CD4-positive, alpha-beta T cell (primary cell): ENCODE results near the gene MAT2A. TPM values are rescaled to one million over a fixed set of nuclear protein-coding genes. Genes with fewer than 3 reads are reported as not detected.

ENCODE experiments used
- ATAC-seq: fragments of 200-7000 bp; cut with Tn5 transposase; one replicate; pipeline ENCODE4 v1.10.0; 2022; ENCODE audit warnings: mild to moderate bottlenecking; ENCODE audit not compliant: poor library complexity
- CTCF ChIA-PET: fragments of 350-600 bp; sonication (Branson Sonifier 250); formaldehyde crosslinking; loops from one replicate; lab custom pipeline; 2021; ENCODE audit warnings: antibody characterized with exemption, inconsistent platforms; lab: Charles Lee
- POLR2A ChIA-PET: fragments of 350-600 bp; sonication (Branson Sonifier 250); formaldehyde crosslinking; loops from one replicate; lab custom pipeline; 2021; ENCODE audit warnings: antibody characterized with exemption, inconsistent platforms; lab: Charles Lee
- DNase-seq, 14 experiments: peaks; one replicate each; pipeline ENCODE4 v3.0.0-alpha.2; 2013 to 2020; ENCODE audit warnings: mixed read lengths in 2 of 14
- H3K27ac ChIP-seq, 2 donors: one replicate each; pipeline versions ENCODE4 v1.5.1 to v1.7.0; 2013; ENCODE audit warnings: low read length in 2 of 2, low read depth in 1 of 2, mild to moderate bottlenecking in 1 of 2
- H3K27me3 ChIP-seq, 2 experiments: 1 replicate in 1 of 2; 2 replicates in 1 of 2; pipeline versions ENCODE4 v1.6.1 to v1.7.0; 2013; ENCODE audit warnings: low read length in 2 of 2, control low read depth in 1 of 2, mild to moderate bottlenecking in 1 of 2, moderate library complexity in 1 of 2; ENCODE audit not compliant: insufficient read depth in 2 of 2, control insufficient read depth in 1 of 2
- H3K36me3 ChIP-seq: one replicate; pipeline ENCODE4 v1.6.1; 2013; ENCODE audit warnings: low read length, control low read depth; ENCODE audit not compliant: insufficient read depth
- H3K4me1 ChIP-seq: one replicate; pipeline ENCODE4 v1.6.1; 2013; ENCODE audit warnings: low read length, control low read depth; ENCODE audit not compliant: insufficient read depth
- H3K4me3 ChIP-seq: one replicate; pipeline ENCODE4 v1.5.1; 2013; ENCODE audit warnings: mild to moderate bottlenecking, low read length, moderate library complexity
- H3K9me3 ChIP-seq, 2 experiments: 1 replicate in 1 of 2; 2 replicates in 1 of 2; pipeline versions ENCODE4 v1.6.1 to v1.7.0; 2013; ENCODE audit warnings: low read length in 2 of 2, mild to moderate bottlenecking in 2 of 2, control low read depth in 1 of 2, moderate library complexity in 1 of 2; ENCODE audit not compliant: control insufficient read depth in 1 of 2, insufficient read depth in 1 of 2
- H3K27ac Mint-ChIP-seq: one replicate; pipeline ENCODE4 v1.8.0; 2020; ENCODE audit warnings: mixed read lengths
- H3K27me3 Mint-ChIP-seq: one replicate; pipeline ENCODE4 v1.8.0; 2021; ENCODE audit warnings: mixed read lengths
- H3K36me3 Mint-ChIP-seq: one replicate; pipeline ENCODE4 v1.8.0; 2021; ENCODE audit warnings: low read depth, mixed read lengths
- H3K4me1 Mint-ChIP-seq: one replicate; pipeline ENCODE4 v1.8.0; 2021; ENCODE audit warnings: low read depth, mixed read lengths
- H3K4me3 Mint-ChIP-seq: one replicate; pipeline ENCODE4 v1.8.0; 2020; ENCODE audit warnings: mild to moderate bottlenecking, mixed read lengths
- H3K9me3 Mint-ChIP-seq: one replicate; pipeline ENCODE4 v1.8.0; 2020; ENCODE audit warnings: mixed read lengths
- intact Hi-C, 2 experiments: fragments of 100-400 bp; cut with DNase I in 1 of 2; cut with micrococcal nuclease in 1 of 2; formaldehyde crosslinking; loops; one replicate each; pipeline versions ENCODE4 v1.15.1 to v1.9.0; 2023 to 2025; cut with DNase I, micrococcal nuclease
- total RNA-seq, 174 experiments: library from RNA in 2 of 174; stranded (reverse) in 2 of 174; gene quantifications; one replicate each; pipeline ENCODE4 v1.2.3 and lab custom pipeline; 2021 to 2026
- TF ChIP-seq, protein P1 (sequence below): fragments of 200-600 bp; IDR thresholded peaks from one replicate; pipeline ENCODE4 v1.8.0; 2022; ENCODE audit warnings: antibody characterized with exemption, mild to moderate bottlenecking

MAT2A gene
- total RNA-seq, 2 experiments from 2014 or later, result 121 to 122 TPM

DNA sequence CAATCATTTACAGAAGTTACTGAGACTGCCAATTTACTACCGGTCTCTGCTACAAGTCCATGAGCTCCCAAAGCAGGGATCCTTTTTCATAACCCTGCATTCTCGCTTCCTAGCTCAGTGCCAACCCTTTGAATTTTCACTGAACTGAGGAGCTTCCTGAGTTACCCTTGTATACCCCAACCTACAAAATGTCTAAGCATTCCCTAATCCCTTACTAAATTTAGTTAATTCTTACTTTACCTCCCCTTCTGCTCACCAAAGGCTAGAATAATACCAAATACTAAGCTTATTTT, 9.6 kb downstream of the MAT2A start:
- POLR2A ChIA-PET, result interaction anchor here (0.7 to 5.0 kb wide), 5 partner anchors 10 to 143 kb away, joined by 3 to 38 read pairs (median 4); partner anchors contain the start of genes GGCX and MAT2A
- peaks cover 79% of the 10 kb centered on the region for H3K36me3 Mint-ChIP-seq
- peaks cover 60% of the 10 kb centered on the region for H3K36me3 ChIP-seq
- H3K27me3 Mint-ChIP-seq, result no peaks in the 10 kb centered on the region
- TF ChIP-seq, protein P1, sequence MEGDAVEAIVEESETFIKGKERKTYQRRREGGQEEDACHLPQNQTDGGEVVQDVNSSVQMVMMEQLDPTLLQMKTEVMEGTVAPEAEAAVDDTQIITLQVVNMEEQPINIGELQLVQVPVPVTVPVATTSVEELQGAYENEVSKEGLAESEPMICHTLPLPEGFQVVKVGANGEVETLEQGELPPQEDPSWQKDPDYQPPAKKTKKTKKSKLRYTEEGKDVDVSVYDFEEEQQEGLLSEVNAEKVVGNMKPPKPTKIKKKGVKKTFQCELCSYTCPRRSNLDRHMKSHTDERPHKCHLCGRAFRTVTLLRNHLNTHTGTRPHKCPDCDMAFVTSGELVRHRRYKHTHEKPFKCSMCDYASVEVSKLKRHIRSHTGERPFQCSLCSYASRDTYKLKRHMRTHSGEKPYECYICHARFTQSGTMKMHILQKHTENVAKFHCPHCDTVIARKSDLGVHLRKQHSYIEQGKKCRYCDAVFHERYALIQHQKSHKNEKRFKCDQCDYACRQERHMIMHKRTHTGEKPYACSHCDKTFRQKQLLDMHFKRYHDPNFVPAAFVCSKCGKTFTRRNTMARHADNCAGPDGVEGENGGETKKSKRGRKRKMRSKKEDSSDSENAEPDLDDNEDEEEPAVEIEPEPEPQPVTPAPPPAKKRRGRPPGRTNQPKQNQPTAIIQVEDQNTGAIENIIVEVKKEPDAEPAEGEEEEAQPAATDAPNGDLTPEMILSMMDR, result no peak
- H3K27me3 ChIP-seq, result no peaks in the 10 kb centered on the region
- H3K27ac Mint-ChIP-seq, result no peak overlapping the region
- intact Hi-C loops, result no loop called here
- ATAC-seq (no peak), DNase-seq (no peak)
- H3K4me1 ChIP-seq, result peaks cover 4% of the 10 kb centered on the region
- no peak overlapping the region for H3K4me3 Mint-ChIP-seq
- peaks cover 7% of the 10 kb centered on the region for H3K4me1 Mint-ChIP-seq
- no peaks in the 10 kb centered on the region for H3K9me3 Mint-ChIP-seq
- CTCF ChIA-PET, result interaction anchor here (0.6 to 4.2 kb wide), 3 partner anchors 7 to 128 kb away, joined by 3 to 42 read pairs (median 4); partner anchors contain the start of gene MAT2A
- no peak overlapping the region for H3K27ac ChIP-seq
- no peak overlapping the region for H3K4me3 ChIP-seq
- no peaks in the 10 kb centered on the region for H3K9me3 ChIP-seq

DNA sequence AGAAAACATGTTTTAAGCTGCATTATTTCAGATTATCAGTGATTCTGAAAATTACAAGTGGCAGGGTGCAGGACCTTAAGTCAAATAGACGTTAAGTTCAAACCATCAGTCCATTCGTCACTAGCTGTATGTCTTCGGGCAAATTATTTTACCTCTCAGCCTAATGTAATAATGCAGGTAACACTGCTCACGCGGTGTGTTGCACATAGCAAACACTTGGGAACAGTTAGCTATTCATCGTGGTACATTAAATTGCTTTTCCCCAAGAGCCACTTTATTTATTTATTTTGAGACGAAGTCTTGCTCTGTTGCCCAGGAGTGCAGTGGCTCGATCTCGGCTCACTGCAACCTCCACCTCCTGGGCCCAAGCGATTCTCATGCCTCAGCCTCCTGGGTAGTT, 10.1 kb downstream of the MAT2A start:
- ATAC-seq (no peak), DNase-seq (no peak)
- no peaks in the 10 kb centered on the region for H3K27me3 ChIP-seq
- Mint-ChIP-seq H3K4me1 (peaks cover 7% of the 10 kb centered on the region), H3K4me3 (no peak overlapping the region), H3K27ac (no peak overlapping the region), H3K36me3 (peaks cover 79% of the 10 kb centered on the region), H3K9me3 (no peaks in the 10 kb centered on the region), H3K27me3 (no peaks in the 10 kb centered on the region)
- no peak overlapping the region for H3K4me3 ChIP-seq
- intact Hi-C loops, result no loop called here
- POLR2A ChIA-PET, result interaction anchor here (0.7 to 5.0 kb wide), 3 partner anchors 10 to 14 kb away, joined by 3 to 38 read pairs (median 4); partner anchors contain the start of gene MAT2A
- CTCF ChIA-PET, result interaction anchor here (0.6 to 4.2 kb wide), 3 partner anchors 8 to 128 kb away, joined by 3 to 42 read pairs (median 4); partner anchors contain the start of gene MAT2A
- TF ChIP-seq, protein P1, result no peak
- no peak overlapping the region for H3K27ac ChIP-seq
- H3K9me3 ChIP-seq, result no peaks in the 10 kb centered on the region
- H3K36me3 ChIP-seq, result peaks cover 60% of the 10 kb centered on the region
- peaks cover 4% of the 10 kb centered on the region for H3K4me1 ChIP-seq

DNA sequence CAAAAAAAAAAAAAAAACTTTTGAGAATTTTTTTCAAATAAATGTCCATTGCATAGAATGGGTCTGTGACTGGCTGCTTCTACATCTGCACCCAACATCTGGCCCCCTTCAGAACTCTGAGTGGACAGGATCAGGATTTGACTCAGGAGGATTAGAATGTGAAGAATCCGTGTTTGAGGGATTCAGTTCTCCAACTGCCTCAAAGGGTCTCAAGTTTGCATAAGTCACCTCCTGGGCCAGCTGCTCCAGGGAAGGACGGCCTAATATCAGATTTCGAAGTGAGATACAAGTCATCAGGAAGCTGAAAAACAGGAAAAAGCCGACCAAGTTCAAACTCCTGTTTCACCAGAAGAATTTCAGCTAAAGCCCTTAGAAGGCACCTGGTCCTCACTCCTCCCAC, 10.9 kb downstream of the MAT2A start:
- ChIA-PET POLR2A (interaction anchor here (0.7 to 5.0 kb wide), 3 partner anchors 11 to 160 kb away, joined by 3 to 43 read pairs (median 38); partner anchors contain the start of genes MAT2A and SH2D6), CTCF (interaction anchor here (3.1 to 4.2 kb wide), 2 partner anchors 9 to 130 kb away, joined by 42 to 44 read pairs; partner anchors contain the start of genes MAT2A and SH2D6)
- Histone ChIP-seq H3K4me3 (no peak overlapping the region), H3K27me3 (no peaks in the 10 kb centered on the region), H3K36me3 (peaks cover 60% of the 10 kb centered on the region), H3K27ac (no peak overlapping the region), H3K4me1 (peaks cover 4% of the 10 kb centered on the region), H3K9me3 (no peaks in the 10 kb centered on the region)
- H3K27ac Mint-ChIP-seq, result no peak overlapping the region
- no peak overlapping the region for H3K4me3 Mint-ChIP-seq
- intact Hi-C loops, result loop anchor here (5.0 kb wide), 2 partner anchors 223 to 283 kb away; partner anchors contain the start of gene TGOLN2 (in 1 of the 2)
- no peaks in the 10 kb centered on the region for H3K27me3 Mint-ChIP-seq
- TF ChIP-seq, protein P1, result no peak
- H3K36me3 Mint-ChIP-seq, result peaks cover 79% of the 10 kb centered on the region
- H3K9me3 Mint-ChIP-seq, result no peaks in the 10 kb centered on the region
- DNase-seq (no peak), ATAC-seq (no peak)
- peaks cover 7% of the 10 kb centered on the region for H3K4me1 Mint-ChIP-seq
